CD14-positive monocyte (primary cell): Measurements from ENCODE around the gene GTF3C5. TPM values are rescaled to one million over a fixed set of nuclear protein-coding genes. Genes with fewer than 3 reads are reported as not detected.

Source experiments
- DNase-seq, 3 donors: peaks; one replicate each; pipeline ENCODE4 v3.0.0-alpha.2; 2011 to 2022
- H2AFZ ChIP-seq: 2 replicates; pipeline ENCODE4 v1.6.0; 2012; ENCODE audit warnings: mild to moderate bottlenecking, low read depth, low read length, inconsistent platforms; ENCODE audit not compliant: insufficient read depth, poor library complexity, severe bottlenecking
- H3K27ac ChIP-seq, 2 donors: 1 replicate in 1 of 2; 2 replicates in 1 of 2; pipeline ENCODE4 v1.5.1; 2012 to 2013; ENCODE audit warnings: low read length in 2 of 2, control low read depth in 1 of 2, inconsistent platforms in 1 of 2, low read depth in 1 of 2, mild to moderate bottlenecking in 1 of 2
- H3K27me3 ChIP-seq, 2 donors: one replicate each; pipeline versions ENCODE4 v1.6.0 to v1.6.1; 2011 to 2013; ENCODE audit warnings: low read length in 2 of 2; ENCODE audit not compliant: control insufficient read depth in 2 of 2, insufficient read depth in 2 of 2
- H3K36me3 ChIP-seq, 2 donors: replicated peaks in 1 of 2; 1 replicate in 1 of 2; 2 replicates in 1 of 2; pipeline versions ENCODE4 v1.5.1 to v1.6.1; 2012 to 2013; ENCODE audit warnings: low read length in 2 of 2, control low read depth in 1 of 2, inconsistent platforms in 1 of 2, mild to moderate bottlenecking in 1 of 2; ENCODE audit not compliant: insufficient read depth in 2 of 2, control insufficient read depth in 1 of 2
- H3K4me1 ChIP-seq, 2 donors: 1 replicate in 1 of 2; 2 replicates in 1 of 2; pipeline versions ENCODE4 v1.5.1 to v1.6.1; 2012 to 2013; ENCODE audit warnings: low read length in 2 of 2, control low read depth in 1 of 2, inconsistent platforms in 1 of 2, mild to moderate bottlenecking in 1 of 2, moderate library complexity in 1 of 2; ENCODE audit not compliant: insufficient read depth in 2 of 2, control insufficient read depth in 1 of 2
- H3K4me2 ChIP-seq: replicated peaks from 2 replicates; pipeline ENCODE3; 2012; ENCODE audit warnings: low read length, moderate library complexity, mild to moderate bottlenecking; ENCODE audit not compliant: poor library complexity, severe bottlenecking; ENCODE audit errors: extremely low read depth
- H3K4me3 ChIP-seq, 3 experiments: fragments of 200-600 bp in 1 of 3; sonication (generic) in 1 of 3; replicated peaks in 1 of 3; 1 replicate in 2 of 3; 2 replicates in 1 of 3; pipeline ENCODE4 v1.5.1; 2011 to 2013; ENCODE audit warnings: low read length in 3 of 3, mild to moderate bottlenecking in 3 of 3, control low read depth in 2 of 3, low read depth in 2 of 3, inconsistent platforms in 1 of 3, moderate library complexity in 1 of 3
- H3K79me2 ChIP-seq: 2 replicates; pipeline ENCODE4 v1.6.0; 2012; ENCODE audit warnings: mild to moderate bottlenecking, control low read depth, inconsistent platforms, low read length, moderate library complexity; ENCODE audit not compliant: insufficient read depth
- H3K9ac ChIP-seq: 2 replicates; pipeline ENCODE4 v1.6.0; 2017; ENCODE audit warnings: low read length, mild to moderate bottlenecking; ENCODE audit not compliant: insufficient read depth, poor library complexity, severe bottlenecking
- H3K9me3 ChIP-seq, 2 donors: replicated peaks in 1 of 2; 1 replicate in 1 of 2; 2 replicates in 1 of 2; pipeline versions ENCODE4 v1.5.1 to v1.6.1; 2012 to 2013; ENCODE audit warnings: low read length in 2 of 2, control low read depth in 1 of 2; ENCODE audit not compliant: control insufficient read depth in 1 of 2, insufficient read depth in 1 of 2
- H4K20me1 ChIP-seq: 2 replicates; pipeline ENCODE4 v1.6.0; 2012; ENCODE audit warnings: mild to moderate bottlenecking, low read length, control low read depth, moderate library complexity; ENCODE audit not compliant: insufficient read depth
- H3K27ac Mint-ChIP-seq, 7 donors: one replicate each; pipeline ENCODE4 v1.8.0; 2020; ENCODE audit warnings: mild to moderate bottlenecking in 7 of 7, mixed read lengths in 7 of 7, moderate library complexity in 6 of 7, inconsistent platforms in 2 of 7
- H3K27me3 Mint-ChIP-seq, 3 donors: one replicate each; pipeline ENCODE4 v1.8.0; 2021 to 2022; ENCODE audit warnings: low read depth in 3 of 3, mild to moderate bottlenecking in 3 of 3, mixed read lengths in 3 of 3, moderate library complexity in 3 of 3, inconsistent platforms in 1 of 3
- H3K36me3 Mint-ChIP-seq, 2 donors: one replicate each; pipeline ENCODE4 v1.8.0; 2020; ENCODE audit warnings: mixed read lengths in 2 of 2, inconsistent platforms in 1 of 2, mild to moderate bottlenecking in 1 of 2
- H3K4me1 Mint-ChIP-seq: one replicate; pipeline ENCODE4 v1.8.0; 2020; ENCODE audit warnings: mild to moderate bottlenecking, mixed read lengths
- H3K4me3 Mint-ChIP-seq, 2 donors: one replicate each; pipeline ENCODE4 v1.8.0; 2020; ENCODE audit warnings: mild to moderate bottlenecking in 2 of 2, mixed read lengths in 2 of 2, moderate library complexity in 1 of 2
- H3K9me3 Mint-ChIP-seq, 7 donors: one replicate each; pipeline ENCODE4 v1.8.0; 2020 to 2022; ENCODE audit warnings: mixed read lengths in 7 of 7, mild to moderate bottlenecking in 6 of 7, moderate library complexity in 6 of 7, inconsistent platforms in 2 of 7
- WGBS: methylation state at CpG from one replicate; pipeline ENCODE4 v1.1.5; 2013; ENCODE audit warnings: missing lambda C conversion rate; ENCODE audit not compliant: insufficient coverage; 5-methylcytosine and 5-hydroxymethylcytosine counted together
- intact Hi-C, 2 donors: fragments of 100-400 bp; cut with micrococcal nuclease; formaldehyde crosslinking; loops; one replicate each; pipeline versions ENCODE4 v1.15.0 to v1.15.1; 2023
- polyA plus RNA-seq, 3 donors: library from polyadenylated mRNA; depleted of rRNA in 1 of 3; unstranded in 2 of 3; stranded (reverse) in 1 of 3; fragments of 300-500 nt in 2 of 3; fragments of >200 nt in 1 of 3; fragmentation: Illumina TruSeq in 2 of 3; gene quantifications; 1 replicate in 2 of 3; 2 replicates in 1 of 3; pipeline ENCODE4 v1.2.3, GENCODE V29; 2012 to 2021
- TF ChIP-seq, protein P1 (sequence below): fragments of 200-600 bp; IDR thresholded peaks from one replicate; pipeline ENCODE4 v1.8.0; 2022; ENCODE audit warnings: antibody characterized with exemption, mild to moderate bottlenecking

The GTF3C5 gene
- polyA plus RNA-seq, 3 donors, result 21.3 to 75.6 (median 24.4) TPM

DNA sequence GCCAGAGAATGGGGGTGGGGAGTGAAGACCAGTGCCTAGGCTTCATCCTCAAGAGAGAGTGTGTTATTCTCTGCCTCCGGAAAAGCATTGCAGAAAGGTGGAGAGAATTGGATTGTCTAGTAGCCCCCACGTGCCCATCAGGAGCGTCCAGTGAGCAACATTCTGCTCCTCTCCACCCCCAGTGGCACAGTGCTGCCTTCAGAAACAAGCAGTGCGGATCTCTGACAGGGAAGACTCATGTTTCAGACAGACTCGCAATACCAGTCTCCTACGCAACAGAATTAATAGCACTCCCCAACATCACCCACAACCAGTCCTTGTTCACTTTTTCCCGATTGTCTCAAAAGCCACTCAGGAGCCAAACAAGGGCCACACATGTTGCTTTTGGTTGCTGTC lies 16.1 kb downstream of the GTF3C5 start:
- H3K9me3 ChIP-seq, result no peaks in the 10 kb centered on the region
- H3K4me1 Mint-ChIP-seq, result no peaks in the 10 kb centered on the region
- DNase-seq, result no peak
- peaks cover 79 to 93% of the 10 kb centered on the region in 2 donors for H3K36me3 Mint-ChIP-seq
- H3K4me2 ChIP-seq, result no peak overlapping the region
- peaks cover 4% of the 10 kb centered on the region for H3K79me2 ChIP-seq
- H3K27ac ChIP-seq, result no peak overlapping the region
- intact Hi-C loops, result no loop called here
- H3K4me3 ChIP-seq, result no peak overlapping the region
- H3K4me1 ChIP-seq, result no peaks in the 10 kb centered on the region
- peaks cover 88 to 97% of the 10 kb centered on the region in 2 donors for H3K36me3 ChIP-seq
- no peak overlapping the region for H2AFZ ChIP-seq
- TF ChIP-seq, protein P1, sequence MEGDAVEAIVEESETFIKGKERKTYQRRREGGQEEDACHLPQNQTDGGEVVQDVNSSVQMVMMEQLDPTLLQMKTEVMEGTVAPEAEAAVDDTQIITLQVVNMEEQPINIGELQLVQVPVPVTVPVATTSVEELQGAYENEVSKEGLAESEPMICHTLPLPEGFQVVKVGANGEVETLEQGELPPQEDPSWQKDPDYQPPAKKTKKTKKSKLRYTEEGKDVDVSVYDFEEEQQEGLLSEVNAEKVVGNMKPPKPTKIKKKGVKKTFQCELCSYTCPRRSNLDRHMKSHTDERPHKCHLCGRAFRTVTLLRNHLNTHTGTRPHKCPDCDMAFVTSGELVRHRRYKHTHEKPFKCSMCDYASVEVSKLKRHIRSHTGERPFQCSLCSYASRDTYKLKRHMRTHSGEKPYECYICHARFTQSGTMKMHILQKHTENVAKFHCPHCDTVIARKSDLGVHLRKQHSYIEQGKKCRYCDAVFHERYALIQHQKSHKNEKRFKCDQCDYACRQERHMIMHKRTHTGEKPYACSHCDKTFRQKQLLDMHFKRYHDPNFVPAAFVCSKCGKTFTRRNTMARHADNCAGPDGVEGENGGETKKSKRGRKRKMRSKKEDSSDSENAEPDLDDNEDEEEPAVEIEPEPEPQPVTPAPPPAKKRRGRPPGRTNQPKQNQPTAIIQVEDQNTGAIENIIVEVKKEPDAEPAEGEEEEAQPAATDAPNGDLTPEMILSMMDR, result no peak
- peak overlapping the region in 1 of 7 donors; percentile 46 for H3K27ac Mint-ChIP-seq
- no peaks in the 10 kb centered on the region for H3K27me3 Mint-ChIP-seq
- H3K9ac ChIP-seq, result no peak overlapping the region
- no peaks in the 10 kb centered on the region for H3K9me3 Mint-ChIP-seq
- no peaks in the 10 kb centered on the region for H3K27me3 ChIP-seq
- H4K20me1 ChIP-seq, result peaks cover 1% of the 10 kb centered on the region
- no peak overlapping the region for H3K4me3 Mint-ChIP-seq
- 88% methylated on average over 3 of the region's 7 CpGs for WGBS

DNA sequence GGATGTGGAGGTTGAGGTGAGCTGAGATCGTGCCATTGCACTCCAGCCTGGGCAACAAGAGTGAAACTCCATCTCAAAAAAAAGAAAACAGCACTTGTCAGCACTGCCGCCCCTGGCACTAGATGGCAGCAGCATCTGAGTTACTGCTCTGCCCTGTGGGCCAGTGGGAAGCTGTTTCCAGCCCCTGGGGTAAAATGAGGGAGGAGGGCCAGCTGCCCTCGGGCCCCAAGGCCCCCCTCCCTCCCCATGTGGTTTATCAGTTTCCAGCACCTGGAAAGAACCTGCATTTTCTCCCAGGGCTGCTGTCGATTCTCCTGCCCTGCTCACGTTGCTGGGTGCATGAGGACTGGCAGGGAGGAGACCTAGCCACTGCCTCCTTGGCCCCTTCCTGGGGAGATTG lies 17.8 kb downstream of the GTF3C5 start:
- Histone ChIP-seq H3K4me3 (no peak overlapping the region), H4K20me1 (no peaks in the 10 kb centered on the region), H3K27ac (no peak overlapping the region), H3K4me1 (no peaks in the 10 kb centered on the region), H3K27me3 (no peaks in the 10 kb centered on the region), H3K9ac (no peak overlapping the region), H3K79me2 (no peaks in the 10 kb centered on the region), H3K4me2 (no peak overlapping the region), H2AFZ (no peak overlapping the region), H3K9me3 (no peaks in the 10 kb centered on the region), H3K36me3 (peaks cover 86 to 96% of the 10 kb centered on the region in 2 donors)
- H3K4me1 Mint-ChIP-seq, result no peaks in the 10 kb centered on the region
- TF ChIP-seq, protein P1, result peak; percentile 19
- no peak overlapping the region for H3K27ac Mint-ChIP-seq
- H3K9me3 Mint-ChIP-seq, result no peaks in the 10 kb centered on the region
- no peak overlapping the region for H3K4me3 Mint-ChIP-seq
- DNase-seq, result no peak
- WGBS, result 44% methylated on average over 3 of the region's 5 CpGs
- no peaks in the 10 kb centered on the region for H3K27me3 Mint-ChIP-seq
- intact Hi-C loops, result no loop called here
- H3K36me3 Mint-ChIP-seq, result peaks cover 71 to 93% of the 10 kb centered on the region in 2 donors
